DND-41 (cell line): ENCODE measurements around the gene TTLL12.

Source experiments
- ATAC-seq: fragments of 200-7000 bp; cut with Tn5 transposase; 3 replicates; pipeline ENCODE4 v1.9.1; 2021; ENCODE audit warnings: low read depth; ENCODE audit not compliant: insufficient read depth
- DNase-seq: peaks from one replicate; pipeline ENCODE4 v3.0.0-alpha.2; 2020
- H2AFZ ChIP-seq: 2 replicates; pipeline ENCODE4 v1.6.0; 2012; ENCODE audit warnings: low read depth, low read length
- H3K27ac ChIP-seq: 2 replicates; pipeline ENCODE4 v1.5.1; 2012; ENCODE audit warnings: low read length, inconsistent platforms
- H3K27me3 ChIP-seq: fragments of 200-600 bp; sonication (generic); 2 replicates; pipeline ENCODE4 v1.6.0; 2012; ENCODE audit warnings: low read length, mild to moderate bottlenecking, inconsistent platforms; ENCODE audit not compliant: insufficient read depth, poor library complexity
- H3K36me3 ChIP-seq: 2 replicates; pipeline ENCODE4 v1.5.1; 2012; ENCODE audit warnings: low read length, inconsistent platforms; ENCODE audit not compliant: insufficient read depth
- H3K4me1 ChIP-seq: 2 replicates; pipeline ENCODE4 v1.5.1; 2012; ENCODE audit warnings: mild to moderate bottlenecking, low read length; ENCODE audit not compliant: insufficient read depth
- H3K4me2 ChIP-seq: 2 replicates; pipeline ENCODE4 v1.6.0; 2012; ENCODE audit warnings: mild to moderate bottlenecking, moderate library complexity, low read length, inconsistent platforms; ENCODE audit not compliant: insufficient read depth
- H3K4me3 ChIP-seq, 2 experiments: fragments of 200-600 bp in 1 of 2; shearing (Covaris generic) in 1 of 2; 2 replicates each; pipeline ENCODE4 v1.5.1; 2012 to 2016; ENCODE audit warnings: inconsistent platforms in 2 of 2, low read length in 2 of 2, mild to moderate bottlenecking in 2 of 2, low read depth in 1 of 2, moderate library complexity in 1 of 2
- H3K79me2 ChIP-seq: 2 replicates; pipeline ENCODE4 v1.6.0; 2012; ENCODE audit warnings: low read length, inconsistent platforms; ENCODE audit not compliant: insufficient read depth
- H3K9ac ChIP-seq: 2 replicates; pipeline ENCODE4 v1.6.0; 2012; ENCODE audit warnings: low read depth, mild to moderate bottlenecking, inconsistent platforms, low read length, moderate library complexity
- H3K9me3 ChIP-seq: 2 replicates; pipeline ENCODE4 v1.5.1; 2012; ENCODE audit warnings: low read length, moderate library complexity, mild to moderate bottlenecking, inconsistent platforms; ENCODE audit not compliant: insufficient read depth, severe bottlenecking
- H4K20me1 ChIP-seq: 2 replicates; pipeline ENCODE4 v1.6.0; 2012; ENCODE audit warnings: low read length; ENCODE audit not compliant: insufficient read depth
- EZH2 ChIP-seq: IDR thresholded peaks from 3 replicates; pipeline ENCODE4 v1.6.1; 2012; ENCODE audit warnings: borderline replicate concordance, low read depth, mild to moderate bottlenecking, moderate library complexity, low read length, inconsistent platforms; ENCODE audit not compliant: severe bottlenecking
- TF ChIP-seq, protein P1 (sequence below): IDR thresholded peaks from 2 replicates; pipeline ENCODE4 v1.5.1; 2012; ENCODE audit warnings: borderline replicate concordance, low read length, moderate library complexity, mild to moderate bottlenecking; ENCODE audit not compliant: poor library complexity, severe bottlenecking; ENCODE audit errors: extremely low read depth

TTLL12 gene

DNA sequence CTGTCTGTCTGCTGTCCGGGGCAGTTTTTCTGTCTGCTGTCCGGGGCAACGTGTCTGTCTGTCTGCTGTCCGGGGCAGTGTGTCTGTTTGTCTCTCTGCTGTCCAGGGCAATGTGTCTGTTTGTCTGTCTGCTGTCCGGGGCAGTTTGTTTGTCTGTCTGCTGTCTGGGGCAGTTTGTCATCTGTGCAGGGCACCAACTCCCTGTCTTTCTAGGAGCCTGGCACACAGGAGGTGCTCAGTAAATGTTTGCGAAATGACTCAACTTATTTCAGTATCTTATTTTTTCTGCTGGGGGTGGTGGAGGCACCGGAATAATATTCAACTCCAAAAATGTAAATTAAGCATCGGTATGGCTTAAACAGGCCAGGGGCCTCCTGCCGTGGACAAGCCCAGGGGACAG is 12.0 kb upstream of the TTLL12 start:
- H3K27ac ChIP-seq, result no peak overlapping the region
- H4K20me1 ChIP-seq, result no peaks in the 10 kb centered on the region
- no peaks in the 10 kb centered on the region for H3K27me3 ChIP-seq
- ATAC-seq (no peak), DNase-seq (no peak)
- H3K9ac ChIP-seq, result no peak overlapping the region
- no peak overlapping the region for H3K4me2 ChIP-seq
- no peaks in the 10 kb centered on the region for H3K36me3 ChIP-seq
- no peaks in the 10 kb centered on the region for H3K79me2 ChIP-seq
- TF ChIP-seq EZH2, result no peak
- TF ChIP-seq, protein P1, sequence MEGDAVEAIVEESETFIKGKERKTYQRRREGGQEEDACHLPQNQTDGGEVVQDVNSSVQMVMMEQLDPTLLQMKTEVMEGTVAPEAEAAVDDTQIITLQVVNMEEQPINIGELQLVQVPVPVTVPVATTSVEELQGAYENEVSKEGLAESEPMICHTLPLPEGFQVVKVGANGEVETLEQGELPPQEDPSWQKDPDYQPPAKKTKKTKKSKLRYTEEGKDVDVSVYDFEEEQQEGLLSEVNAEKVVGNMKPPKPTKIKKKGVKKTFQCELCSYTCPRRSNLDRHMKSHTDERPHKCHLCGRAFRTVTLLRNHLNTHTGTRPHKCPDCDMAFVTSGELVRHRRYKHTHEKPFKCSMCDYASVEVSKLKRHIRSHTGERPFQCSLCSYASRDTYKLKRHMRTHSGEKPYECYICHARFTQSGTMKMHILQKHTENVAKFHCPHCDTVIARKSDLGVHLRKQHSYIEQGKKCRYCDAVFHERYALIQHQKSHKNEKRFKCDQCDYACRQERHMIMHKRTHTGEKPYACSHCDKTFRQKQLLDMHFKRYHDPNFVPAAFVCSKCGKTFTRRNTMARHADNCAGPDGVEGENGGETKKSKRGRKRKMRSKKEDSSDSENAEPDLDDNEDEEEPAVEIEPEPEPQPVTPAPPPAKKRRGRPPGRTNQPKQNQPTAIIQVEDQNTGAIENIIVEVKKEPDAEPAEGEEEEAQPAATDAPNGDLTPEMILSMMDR, result no peak
- H2AFZ ChIP-seq, result no peak overlapping the region
- no peaks in the 10 kb centered on the region for H3K9me3 ChIP-seq
- H3K4me1 ChIP-seq, result no peaks in the 10 kb centered on the region
- H3K4me3 ChIP-seq, result no peak overlapping the region

DNA sequence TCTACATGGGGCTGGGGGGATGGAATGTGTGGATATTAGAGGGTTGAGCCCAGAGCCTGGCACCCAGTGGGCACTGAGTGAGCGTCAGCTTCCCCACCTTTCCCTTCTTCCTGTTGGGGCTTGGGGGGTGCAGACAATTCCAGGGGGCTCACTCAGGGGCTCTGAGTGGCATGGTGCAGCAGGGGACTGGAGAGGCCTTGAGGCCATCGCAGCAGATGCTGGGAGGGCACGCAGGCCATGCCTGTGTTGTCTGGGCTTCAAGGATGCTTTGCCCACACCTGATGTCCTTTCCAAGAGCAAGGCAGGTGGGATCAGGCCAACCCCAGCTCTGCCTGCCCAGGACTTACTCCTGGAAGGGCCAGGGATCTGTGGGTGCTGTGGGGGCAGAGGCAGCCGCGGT is 11.2 kb upstream of the TTLL12 start:
- H4K20me1 ChIP-seq, result no peaks in the 10 kb centered on the region
- no peaks in the 10 kb centered on the region for H3K27me3 ChIP-seq
- H3K9me3 ChIP-seq, result no peaks in the 10 kb centered on the region
- H3K4me2 ChIP-seq, result no peak overlapping the region
- no peak overlapping the region for H3K27ac ChIP-seq
- no peaks in the 10 kb centered on the region for H3K79me2 ChIP-seq
- ATAC-seq (no peak), DNase-seq (no peak)
- no peak overlapping the region for H3K4me3 ChIP-seq
- no peaks in the 10 kb centered on the region for H3K36me3 ChIP-seq
- H3K9ac ChIP-seq, result no peak overlapping the region
- no peak for TF ChIP-seq EZH2
- TF ChIP-seq, protein P1, result no peak
- no peaks in the 10 kb centered on the region for H3K4me1 ChIP-seq
- H2AFZ ChIP-seq, result no peak overlapping the region

DNA sequence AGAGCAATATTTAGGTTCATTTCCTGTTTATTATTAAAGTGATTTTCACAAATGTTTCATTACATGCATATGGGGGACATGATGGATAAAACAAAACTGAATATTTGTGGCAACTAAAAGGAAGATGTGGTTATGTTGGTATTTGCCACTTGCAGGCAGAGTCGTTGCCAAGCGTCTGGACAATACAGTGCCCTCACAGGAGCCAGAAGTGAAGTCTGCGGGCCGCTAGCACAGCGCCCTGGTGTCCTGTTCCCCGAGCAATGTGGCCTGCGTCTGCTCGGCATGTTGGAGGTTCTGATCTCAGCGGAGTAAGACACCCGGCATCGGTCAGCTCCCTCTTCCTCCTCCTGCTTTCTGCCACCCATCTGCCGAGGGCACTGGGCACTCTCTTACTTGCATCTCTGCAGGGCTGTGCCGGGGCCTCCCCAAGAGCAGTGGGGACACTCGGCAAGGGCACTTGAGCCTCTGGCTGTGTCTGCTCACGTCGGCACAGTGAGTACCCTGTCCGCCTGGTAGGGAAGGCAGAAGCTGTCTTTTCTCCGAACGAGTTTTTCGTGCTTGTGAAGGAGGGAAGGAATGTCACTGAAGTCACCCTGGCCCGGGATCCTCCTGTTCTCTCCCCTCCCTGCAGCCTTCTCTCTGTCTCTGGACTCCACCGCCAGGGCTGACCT is 10.5 kb upstream of the TTLL12 start:
- TF ChIP-seq, protein P1, result no peak
- no peak for TF ChIP-seq EZH2

More for the DNA sequence above, 10.5 kb upstream of the TTLL12 start:
- DNase-seq, result no peak
- Histone ChIP-seq H3K4me2 (no peak overlapping the region), H3K79me2 (no peaks in the 10 kb centered on the region), H3K4me3 (no peak overlapping the region), H3K36me3 (no peaks in the 10 kb centered on the region), H3K27ac (no peak overlapping the region), H3K9me3 (no peaks in the 10 kb centered on the region), H3K4me1 (no peaks in the 10 kb centered on the region), H3K9ac (no peak overlapping the region), H3K27me3 (no peaks in the 10 kb centered on the region), H2AFZ (no peak overlapping the region), H4K20me1 (no peaks in the 10 kb centered on the region)
- no peak for ATAC-seq
